Left lobe of liver (tissue), 2 donors: ENCODE results near the gene IQSEC3. TPM values are rescaled to one million over a fixed set of nuclear protein-coding genes. Genes with fewer than 3 reads are reported as not detected.

Source experiments
- ATAC-seq: fragments of 200-7000 bp; cut with Tn5 transposase; one replicate; pipeline ENCODE4 v1.9.1; 2020; ENCODE audit warnings: mild to moderate bottlenecking, moderate library complexity
- DNase-seq: peaks from one replicate; pipeline ENCODE4 v3.0.0-alpha.2; 2020; ENCODE audit warnings: low spot score
- total RNA-seq: library from RNA; stranded (reverse); gene quantifications from one replicate; pipeline ENCODE4 v1.2.1, GENCODE V29; 2021
- donor health status: DM: no; HTN: no; CAD: no; lungs with moderate emphysema.
- donor health status: DM: no; HTN: yes; CAD: no.

IQSEC3 gene
- total RNA-seq, 1 donor from 2014 or later = 0.70 TPM

- no peak for ATAC-seq
- DNase-seq = peak; percentile 37
These were observed 160.8 kb downstream of the IQSEC3 start for GRCh38 chr12:227286-227915.

Other genes starting within 250 kb of the IQSEC3 start
- 72.6 TPM for gene SLC6A12, start 147.4 kb downstream of the IQSEC3 start, total RNA-seq
- gene SLC6A13, start 196.1 kb downstream of the IQSEC3 start, total RNA-seq = 91.6 TPM